ENCODE results near the gene NIT1. TPM values are rescaled to one million over a fixed set of nuclear protein-coding genes. Genes with fewer than 3 reads are reported as not detected.

The NIT1 gene
- 18.7 TPM for total RNA-seq

- peak; percentile 83 for DNase-seq
Measured at GRCh38 chr1:161117759-161118581, at the start of gene NIT1, which contains the start of gene PFDN2. TSS of gene NIT1 (plus strand) at chr1:161118105. CDS start at chr1:161118177, 72 bp downstream. TSS of gene PFDN2 (minus strand) at chr1:161118037. CDS start at chr1:161118026, 11 bp downstream.

GRCh38 chr1:161068306-161069234, 49.3 kb upstream of the NIT1 start:
- no peak for DNase-seq

GRCh38 chr1:161069241-161069640, 48.7 kb upstream of the NIT1 start:
- DNase-seq = no peak

GRCh38 chr1:161069731-161070270, 48.1 kb upstream of the NIT1 start, which contains the start of gene ARHGAP30:
TSS of gene ARHGAP30 (minus strand) at chr1:161069891. CDS start at chr1:161069624, 267 bp downstream.
- DNase-seq = no peak

GRCh38 chr1:161070761-161071160, 47.1 kb upstream of the NIT1 start:
- no peak for DNase-seq

- DNase-seq = no peak
Measured at GRCh38 chr1:161071886-161072371, 46.0 kb upstream of the NIT1 start.

- no peak for DNase-seq
Measured at GRCh38 chr1:161072751-161073449, 45.0 kb upstream of the NIT1 start.

- no peak for DNase-seq
Measured at GRCh38 chr1:161073474-161074121, 44.3 kb upstream of the NIT1 start.

- DNase-seq = no peak
Measured at GRCh38 chr1:161074676-161075368, 43.1 kb upstream of the NIT1 start.

- DNase-seq = no peak
Measured at GRCh38 chr1:161076410-161076809, 41.5 kb upstream of the NIT1 start.

- no peak for DNase-seq
Measured at GRCh38 chr1:161077426-161077825, 40.5 kb upstream of the NIT1 start.

GRCh38 chr1:161079436-161080110, 38.3 kb upstream of the NIT1 start:
- DNase-seq = no peak

GRCh38 chr1:161080441-161081405, 37.2 kb upstream of the NIT1 start:
- no peak for DNase-seq

GRCh38 chr1:161081519-161081918, 36.4 kb upstream of the NIT1 start:
- no peak for DNase-seq

- DNase-seq = no peak
Measured at GRCh38 chr1:161082483-161082882, 35.4 kb upstream of the NIT1 start.

GRCh38 chr1:161082996-161083747, 34.7 kb upstream of the NIT1 start:
- no peak for DNase-seq

GRCh38 chr1:161083748-161084596, 33.9 kb upstream of the NIT1 start:
- DNase-seq = no peak

All from occipital lobe (tissue), 2 donors.